AG04449 (cell line): ENCODE measurements around the gene RNF111.

Experiments
- CTCF ChIA-PET: fragments of 350-600 bp; formaldehyde crosslinking; extraction: SDS; loops from one replicate; lab custom pipeline; 2021; ENCODE audit warnings: antibody characterized with exemption; lab: Yijun Ruan, JAX
- POLR2A ChIA-PET: fragments of 400-600, 350-600 bp; formaldehyde crosslinking; extraction: SDS; loops from one replicate; lab custom pipeline; 2020; ENCODE audit warnings: antibody characterized with exemption, inconsistent platforms; lab: Yijun Ruan, JAX
- DNase-seq: peaks from one replicate; pipeline ENCODE4 v3.0.0-alpha.2; 2010; ENCODE audit warnings: low read depth, low spot score
- H3K4me3 ChIP-seq: 2 replicates; pipeline ENCODE4 v1.5.1; 2011; ENCODE audit warnings: low read depth, mild to moderate bottlenecking, control low read depth, low read length
- TF ChIP-seq, protein P1 (sequence below): IDR thresholded peaks from one replicate; pipeline ENCODE4 v1.5.1; 2011; ENCODE audit warnings: mild to moderate bottlenecking, moderate library complexity, low read length, control low read depth, inconsistent platforms; ENCODE audit not compliant: insufficient read depth; ENCODE audit errors: missing control alignments

The RNF111 gene

DNA sequence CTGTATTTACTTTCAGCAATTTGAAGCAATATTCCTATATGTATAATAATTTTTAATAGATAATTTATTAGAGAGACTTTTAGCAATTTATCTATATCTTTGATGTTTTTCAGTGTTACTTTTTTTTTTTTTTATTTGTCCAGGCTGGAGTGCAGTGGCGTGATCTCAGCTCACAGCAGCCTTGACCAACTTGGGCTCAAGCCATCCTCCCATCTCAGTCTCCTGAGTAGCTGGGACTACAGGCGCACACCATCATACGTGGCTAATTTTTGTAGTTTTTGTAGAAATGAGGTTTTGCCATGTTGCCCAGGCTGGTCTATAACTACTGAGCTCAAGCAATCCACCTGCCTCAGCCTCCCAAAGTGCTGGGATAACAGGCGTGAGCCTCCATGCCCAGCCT lies 28.7 kb upstream of the RNF111 start:
- no peak overlapping the region for H3K4me3 ChIP-seq
- DNase-seq = no peak
- ChIA-PET CTCF (interaction anchor here (0.9 to 4.0 kb wide), 9 partner anchors 20 to 570 kb away, joined by 3 to 25 read pairs (median 4); no protein-coding TSS in a partner anchor), POLR2A (no interaction called here)
- TF ChIP-seq, protein P1, sequence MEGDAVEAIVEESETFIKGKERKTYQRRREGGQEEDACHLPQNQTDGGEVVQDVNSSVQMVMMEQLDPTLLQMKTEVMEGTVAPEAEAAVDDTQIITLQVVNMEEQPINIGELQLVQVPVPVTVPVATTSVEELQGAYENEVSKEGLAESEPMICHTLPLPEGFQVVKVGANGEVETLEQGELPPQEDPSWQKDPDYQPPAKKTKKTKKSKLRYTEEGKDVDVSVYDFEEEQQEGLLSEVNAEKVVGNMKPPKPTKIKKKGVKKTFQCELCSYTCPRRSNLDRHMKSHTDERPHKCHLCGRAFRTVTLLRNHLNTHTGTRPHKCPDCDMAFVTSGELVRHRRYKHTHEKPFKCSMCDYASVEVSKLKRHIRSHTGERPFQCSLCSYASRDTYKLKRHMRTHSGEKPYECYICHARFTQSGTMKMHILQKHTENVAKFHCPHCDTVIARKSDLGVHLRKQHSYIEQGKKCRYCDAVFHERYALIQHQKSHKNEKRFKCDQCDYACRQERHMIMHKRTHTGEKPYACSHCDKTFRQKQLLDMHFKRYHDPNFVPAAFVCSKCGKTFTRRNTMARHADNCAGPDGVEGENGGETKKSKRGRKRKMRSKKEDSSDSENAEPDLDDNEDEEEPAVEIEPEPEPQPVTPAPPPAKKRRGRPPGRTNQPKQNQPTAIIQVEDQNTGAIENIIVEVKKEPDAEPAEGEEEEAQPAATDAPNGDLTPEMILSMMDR = no peak

DNA sequence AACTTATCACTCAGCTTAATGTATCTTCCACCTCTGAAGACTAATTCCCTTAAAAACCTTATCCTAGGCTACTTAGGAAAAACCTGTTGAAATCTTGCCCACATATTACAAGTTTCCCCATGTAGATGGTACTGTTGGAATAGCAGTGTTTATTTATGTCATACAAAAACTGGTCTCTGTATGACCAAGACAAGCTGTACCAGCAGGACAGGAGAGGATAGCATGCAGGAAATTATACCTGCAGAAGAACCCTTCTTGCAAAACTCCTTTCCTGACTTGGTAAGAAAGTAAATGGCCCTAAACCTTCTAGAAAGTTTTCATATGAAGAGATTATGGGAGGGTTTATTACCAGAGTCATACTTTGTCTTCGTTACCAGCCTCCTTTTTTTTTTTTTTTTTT lies 25.3 kb upstream of the RNF111 start:
- TF ChIP-seq, protein P1 = no peak
- no peak overlapping the region for H3K4me3 ChIP-seq
- no peak for DNase-seq
- ChIA-PET POLR2A (interaction anchor here (0.9 kb wide), 1 partner anchor 9 kb away, joined by 4 read pairs; no protein-coding TSS in a partner anchor), CTCF (interaction anchor here (0.6 to 2.7 kb wide), 4 partner anchors 18 to 571 kb away, joined by 3 to 7 read pairs (median 4); no protein-coding TSS in a partner anchor)

- no peak overlapping the region for H3K4me3 ChIP-seq
- no peak for DNase-seq
- ChIA-PET CTCF (interaction anchor here (0.6 to 2.7 kb wide), 5 partner anchors 8 to 570 kb away, joined by 3 to 8 read pairs (median 6); no protein-coding TSS in a partner anchor), POLR2A (no interaction called here)
- TF ChIP-seq, protein P1 = no peak
Observed at GRCh38 chr15:58962662-58963565, 24.5 kb upstream of the RNF111 start.

- ChIA-PET POLR2A (no interaction called here), CTCF (interaction anchor here (1.2 to 2.6 kb wide), 3 partner anchors 9 to 13 kb away, joined by 4 to 15 read pairs (median 8); no protein-coding TSS in a partner anchor)
- TF ChIP-seq, protein P1 = no peak
- H3K4me3 ChIP-seq = no peak overlapping the region
- DNase-seq = no peak
Observed at GRCh38 chr15:58966698-58967097, 20.8 kb upstream of the RNF111 start.

DNA sequence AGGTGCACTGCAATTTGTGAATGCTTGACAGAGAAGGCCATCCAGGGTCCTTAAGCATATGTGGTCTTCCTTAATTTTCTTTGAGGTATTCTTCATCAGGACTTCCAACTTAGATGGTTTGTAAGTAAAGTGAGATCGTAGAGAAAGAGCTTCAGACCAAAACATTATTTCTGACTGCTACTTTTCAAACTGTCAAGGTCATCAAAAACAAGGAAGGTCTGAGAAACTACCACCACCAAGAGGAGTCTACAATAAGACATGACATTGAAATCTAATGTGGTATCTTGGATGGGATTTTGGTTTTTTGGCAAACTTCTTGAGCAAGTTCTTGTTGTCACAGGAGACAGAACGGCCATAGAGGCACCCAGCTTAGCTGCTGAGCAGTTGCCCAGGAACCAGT lies 20.0 kb upstream of the RNF111 start:
- TF ChIP-seq, protein P1 = no peak
- DNase-seq = no peak
- H3K4me3 ChIP-seq = no peak overlapping the region
- ChIA-PET CTCF (interaction anchor here (0.8 to 2.6 kb wide), 5 partner anchors 8 to 562 kb away, joined by 4 to 15 read pairs (median 5); no protein-coding TSS in a partner anchor), POLR2A (no interaction called here)

DNA sequence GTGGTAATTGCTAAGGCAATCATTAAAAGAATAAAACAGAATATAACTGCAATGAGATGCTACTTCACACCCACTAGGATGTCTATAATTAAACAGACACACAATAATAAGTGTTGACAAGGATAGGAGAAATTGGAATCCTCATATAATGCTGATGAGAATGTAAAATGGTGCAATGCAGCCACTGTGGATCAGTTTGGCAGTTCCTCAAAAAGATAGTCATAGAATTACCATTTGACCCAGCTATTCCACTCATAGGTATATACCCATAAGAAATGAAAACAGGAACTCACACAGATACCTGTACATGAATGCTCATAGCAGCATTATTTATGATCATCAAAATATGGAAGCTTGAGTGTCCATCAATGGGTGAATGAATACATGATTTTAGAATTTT lies 9.6 kb upstream of the RNF111 start:
- CTCF ChIA-PET = interaction anchor here (0.6 to 3.3 kb wide), 6 partner anchors 20 to 551 kb away, joined by 3 to 32 read pairs (median 12); no protein-coding TSS in a partner anchor

More for the DNA sequence above, 9.6 kb upstream of the RNF111 start:
- H3K4me3 ChIP-seq = no peak overlapping the region
- no peak for DNase-seq
- POLR2A ChIA-PET = no interaction called here
- TF ChIP-seq, protein P1 = no peak
